Activated CD4-positive, alpha-beta memory T cell treated with anti-CD3 and anti-CD28 coated beads for 36 hours (primary cell): ENCODE data around the gene POLR1A. TPM values are rescaled to one million over a fixed set of nuclear protein-coding genes. Genes with fewer than 3 reads are reported as not detected.
"Not testable (repeated sequence)": the region's sequence is repeated elsewhere in the genome, so short reads cannot be mapped to it uniquely, and the experiment has no call there.

ENCODE experiments used
- CTCF ChIA-PET: fragments of 350-600 bp; sonication (Branson Sonifier 250); formaldehyde crosslinking; loops from one replicate; lab custom pipeline; 2021; ENCODE audit warnings: antibody characterized with exemption, inconsistent platforms; lab: Charles Lee
- POLR2A ChIA-PET: fragments of 350-600 bp; sonication (Branson Sonifier 250); formaldehyde crosslinking; loops from one replicate; lab custom pipeline; 2021; ENCODE audit warnings: antibody characterized with exemption; lab: Charles Lee
- DNase-seq: peaks from one replicate; pipeline ENCODE4 v3.0.0-alpha.2; 2020
- H3K27ac Mint-ChIP-seq: one replicate; pipeline ENCODE4 v1.8.0; 2021; ENCODE audit warnings: mixed read lengths
- H3K27me3 Mint-ChIP-seq: one replicate; pipeline ENCODE4 v1.8.0; 2021; ENCODE audit warnings: mixed read lengths
- H3K36me3 Mint-ChIP-seq: one replicate; pipeline ENCODE4 v1.8.0; 2021; ENCODE audit warnings: mixed read lengths
- H3K4me1 Mint-ChIP-seq: one replicate; pipeline ENCODE4 v1.8.0; 2021; ENCODE audit warnings: low read depth, mixed read lengths
- H3K4me3 Mint-ChIP-seq: one replicate; pipeline ENCODE4 v1.8.0; 2021; ENCODE audit warnings: mild to moderate bottlenecking, mixed read lengths
- H3K9me3 Mint-ChIP-seq: one replicate; pipeline ENCODE4 v1.8.0; 2021; ENCODE audit warnings: mixed read lengths
- intact Hi-C: fragments of 100-400 bp; cut with micrococcal nuclease; formaldehyde crosslinking; loops from one replicate; pipeline ENCODE4 v1.15.1; 2023
- total RNA-seq, 2 experiments: library from RNA; stranded (reverse); gene quantifications; one replicate each; pipeline ENCODE4 v1.2.3, GENCODE V29; 2021

POLR1A gene
- total RNA-seq, 2 experiments from 2014 or later, result 27.2 to 33.8 TPM

GRCh38 chr2:85992611-85993010 is 113.1 kb downstream of the POLR1A start:
- ChIA-PET POLR2A (interaction anchor here (0.6 kb wide), 1 partner anchor 376 kb away, joined by 4 read pairs; no protein-coding TSS in a partner anchor), CTCF (interaction anchor here (1.1 kb wide), 1 partner anchor 43 kb away, joined by 3 read pairs; no protein-coding TSS in a partner anchor)
- H3K27me3 Mint-ChIP-seq, result no peaks in the 10 kb centered on the region
- no peaks in the 10 kb centered on the region for H3K36me3 Mint-ChIP-seq
- DNase-seq, result no peak
- H3K9me3 Mint-ChIP-seq, result no peaks in the 10 kb centered on the region
- intact Hi-C loops, result loop anchor here (5.0 kb wide), 1 partner anchor 105 kb away; the partner anchor contains the start of gene ST3GAL5
- H3K4me1 Mint-ChIP-seq, result peaks cover 16% of the 10 kb centered on the region
- H3K27ac Mint-ChIP-seq, result no peak overlapping the region
- no peak overlapping the region for H3K4me3 Mint-ChIP-seq

DNA sequence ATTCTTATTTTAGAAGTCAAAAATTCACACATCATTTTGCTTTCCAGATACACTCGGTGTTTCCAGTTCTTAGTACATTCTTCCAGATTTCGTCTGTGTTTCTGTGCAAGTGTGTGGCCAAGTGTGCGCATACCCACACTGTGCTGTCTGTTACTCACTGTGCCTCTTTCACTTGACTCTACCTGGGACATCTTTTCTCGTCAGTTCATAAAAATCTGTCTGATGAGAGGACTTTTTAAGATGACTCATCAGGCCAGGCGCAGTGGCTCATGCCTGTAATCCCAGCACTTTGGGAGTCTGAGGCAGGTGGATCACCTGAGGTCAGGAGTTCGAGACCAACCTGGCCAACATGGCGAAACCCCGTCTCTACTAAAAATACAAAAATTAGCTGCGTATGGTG is 113.6 kb downstream of the POLR1A start:
- H3K36me3 Mint-ChIP-seq, H3K4me3 Mint-ChIP-seq, H3K9me3 Mint-ChIP-seq, DNase-seq, H3K27ac Mint-ChIP-seq, POLR2A ChIA-PET, H3K27me3 Mint-ChIP-seq, CTCF ChIA-PET: not testable (repeated sequence)
- H3K4me1 Mint-ChIP-seq, result peaks cover 16% of the 10 kb centered on the region
- intact Hi-C loops, result loop anchor here (5.0 kb wide), 1 partner anchor 105 kb away; the partner anchor contains the start of gene ST3GAL5

DNA sequence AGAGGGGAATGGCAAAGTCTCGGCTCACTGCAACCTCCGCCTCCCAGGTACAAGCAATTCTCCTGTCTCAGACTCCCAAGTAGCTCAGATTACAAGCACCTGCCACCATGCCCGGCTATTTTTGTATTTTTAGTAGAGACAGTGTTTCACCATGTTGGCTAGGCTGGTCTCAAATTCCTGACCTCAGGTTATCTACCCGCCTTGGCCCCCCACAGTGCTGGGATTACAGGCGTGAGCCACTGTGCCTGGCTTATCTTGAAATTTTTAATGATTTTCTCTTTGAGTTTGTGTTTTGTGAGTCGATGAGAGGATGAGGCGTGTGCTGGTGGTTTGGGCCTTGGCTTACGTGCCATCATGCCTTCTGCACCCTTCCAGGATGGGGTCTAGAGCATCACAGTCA is 115.6 kb downstream of the POLR1A start:
- peaks cover 15% of the 10 kb centered on the region for H3K4me1 Mint-ChIP-seq
- no peaks in the 10 kb centered on the region for H3K36me3 Mint-ChIP-seq
- no peaks in the 10 kb centered on the region for H3K27me3 Mint-ChIP-seq
- H3K9me3 Mint-ChIP-seq, result no peaks in the 10 kb centered on the region
- intact Hi-C loops, result loop anchor here (5.0 kb wide), 1 partner anchor 103 kb away; the partner anchor contains the start of gene ST3GAL5
- POLR2A ChIA-PET, result no interaction called here
- DNase-seq, result no peak
- CTCF ChIA-PET, result interaction anchor here (1.0 kb wide), 1 partner anchor 176 kb away, joined by 3 read pairs; no protein-coding TSS in a partner anchor
- no peak overlapping the region for H3K4me3 Mint-ChIP-seq
- H3K27ac Mint-ChIP-seq, result no peak overlapping the region

GRCh38 chr2:85989288-85989865 is 116.3 kb downstream of the POLR1A start:
- POLR2A ChIA-PET, result no interaction called here
- DNase-seq, result no peak
- Mint-ChIP-seq H3K36me3 (no peaks in the 10 kb centered on the region), H3K9me3 (no peaks in the 10 kb centered on the region), H3K4me1 (peaks cover 8% of the 10 kb centered on the region), H3K27ac (no peak overlapping the region), H3K4me3 (no peak overlapping the region), H3K27me3 (no peaks in the 10 kb centered on the region)
- intact Hi-C loops, result no loop called here
- CTCF ChIA-PET, result no interaction called here

GRCh38 chr2:85988914-85989270 is 116.8 kb downstream of the POLR1A start:
- POLR2A ChIA-PET, result no interaction called here

GRCh38 chr2:85988175-85988913 is 117.3 kb downstream of the POLR1A start:
- Mint-ChIP-seq H3K27ac (no peak overlapping the region), H3K9me3 (no peaks in the 10 kb centered on the region), H3K4me1 (no peaks in the 10 kb centered on the region), H3K4me3 (no peak overlapping the region), H3K36me3 (no peaks in the 10 kb centered on the region), H3K27me3 (no peaks in the 10 kb centered on the region)
- no peak for DNase-seq
- intact Hi-C loops, result no loop called here
- CTCF ChIA-PET, result no interaction called here
- POLR2A ChIA-PET, result no interaction called here

More at GRCh38 chr2:85988914-85989270, 116.8 kb downstream of the POLR1A start:
- H3K27ac Mint-ChIP-seq, result no peak overlapping the region
- no peaks in the 10 kb centered on the region for H3K27me3 Mint-ChIP-seq
- H3K4me1 Mint-ChIP-seq, result peaks cover 3% of the 10 kb centered on the region
- CTCF ChIA-PET, result no interaction called here
- H3K36me3 Mint-ChIP-seq, result no peaks in the 10 kb centered on the region
- intact Hi-C loops, result no loop called here
- no peak overlapping the region for H3K4me3 Mint-ChIP-seq
- DNase-seq, result no peak
- H3K9me3 Mint-ChIP-seq, result no peaks in the 10 kb centered on the region

- Mint-ChIP-seq H3K4me3 (no peak overlapping the region), H3K27me3 (no peaks in the 10 kb centered on the region), H3K9me3 (no peaks in the 10 kb centered on the region), H3K36me3 (no peaks in the 10 kb centered on the region), H3K4me1 (no peaks in the 10 kb centered on the region), H3K27ac (no peak overlapping the region)
- ChIA-PET CTCF (interaction anchor here (1.2 kb wide), 1 partner anchor 160 kb away, joined by 3 read pairs; no protein-coding TSS in a partner anchor), POLR2A (no interaction called here)
- intact Hi-C loops, result no loop called here
- DNase-seq, result no peak
These were observed 118.2 kb downstream of the POLR1A start for GRCh38 chr2:85987266-85988174.

DNA sequence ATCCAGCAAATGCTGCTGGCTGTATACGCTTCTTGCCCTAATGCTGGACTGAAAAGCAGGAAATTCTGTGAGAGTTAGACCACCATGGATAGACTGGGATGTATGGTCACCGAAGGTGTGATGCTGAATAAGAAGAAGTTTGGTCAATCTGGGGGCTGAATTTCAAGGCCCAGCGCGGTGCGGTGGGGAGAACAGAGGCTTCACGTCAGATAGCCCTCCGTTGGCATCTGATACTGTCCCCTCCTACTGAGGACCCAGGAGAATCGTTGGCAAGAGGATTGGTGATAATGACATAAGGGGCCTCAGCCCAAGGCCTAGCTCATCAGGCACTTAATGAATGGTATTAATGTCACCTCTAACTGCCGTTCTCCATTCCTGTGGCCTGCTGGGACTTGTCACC is 119.6 kb downstream of the POLR1A start:
- no peaks in the 10 kb centered on the region for H3K4me1 Mint-ChIP-seq
- no peaks in the 10 kb centered on the region for H3K9me3 Mint-ChIP-seq
- no peak for DNase-seq
- CTCF ChIA-PET, result interaction anchor here (1.2 kb wide), 1 partner anchor 159 kb away, joined by 3 read pairs; no protein-coding TSS in a partner anchor
- H3K27me3 Mint-ChIP-seq, result no peaks in the 10 kb centered on the region
- POLR2A ChIA-PET, result no interaction called here
- no peaks in the 10 kb centered on the region for H3K36me3 Mint-ChIP-seq
- intact Hi-C loops, result no loop called here
- H3K27ac Mint-ChIP-seq, result no peak overlapping the region
- no peak overlapping the region for H3K4me3 Mint-ChIP-seq

DNA sequence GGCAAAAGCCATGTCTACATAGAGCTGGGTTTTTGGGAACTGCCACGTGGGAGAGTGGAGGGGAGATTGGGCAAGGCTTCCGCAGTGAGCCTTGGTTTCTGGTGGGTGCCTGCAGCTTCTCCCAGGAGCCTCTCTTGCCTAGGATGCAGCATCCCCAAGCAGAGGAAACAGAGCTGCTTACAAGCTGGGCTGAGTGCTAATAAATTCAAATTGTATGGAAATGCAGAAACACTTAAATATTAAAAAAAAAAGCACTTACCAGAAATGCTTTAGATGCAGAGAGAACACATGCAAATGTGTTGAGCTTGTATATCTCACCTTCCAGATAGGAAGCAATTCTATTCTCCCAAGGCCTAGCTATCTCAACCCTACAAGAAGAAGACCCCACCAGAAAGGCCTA is 120.9 kb downstream of the POLR1A start:
- CTCF ChIA-PET, result interaction anchor here (0.7 kb wide), 1 partner anchor 170 kb away, joined by 3 read pairs; no protein-coding TSS in a partner anchor
- intact Hi-C loops, result no loop called here
- POLR2A ChIA-PET, result no interaction called here
- no peak for DNase-seq
- no peak overlapping the region for H3K27ac Mint-ChIP-seq
- H3K9me3 Mint-ChIP-seq, result no peaks in the 10 kb centered on the region
- H3K36me3 Mint-ChIP-seq, result no peaks in the 10 kb centered on the region
- H3K4me3 Mint-ChIP-seq, result no peak overlapping the region
- no peaks in the 10 kb centered on the region for H3K27me3 Mint-ChIP-seq
- no peaks in the 10 kb centered on the region for H3K4me1 Mint-ChIP-seq

GRCh38 chr2:85983766-85984165 is 121.9 kb downstream of the POLR1A start:
- H3K4me1 Mint-ChIP-seq, result no peaks in the 10 kb centered on the region
- ChIA-PET POLR2A (no interaction called here), CTCF (no interaction called here)
- DNase-seq, result no peak
- no peak overlapping the region for H3K4me3 Mint-ChIP-seq
- H3K36me3 Mint-ChIP-seq, result no peaks in the 10 kb centered on the region
- H3K9me3 Mint-ChIP-seq, result no peaks in the 10 kb centered on the region
- intact Hi-C loops, result no loop called here
- no peak overlapping the region for H3K27ac Mint-ChIP-seq
- no peaks in the 10 kb centered on the region for H3K27me3 Mint-ChIP-seq

GRCh38 chr2:85981579-85982247 is 124.0 kb downstream of the POLR1A start:
- Mint-ChIP-seq H3K4me3 (no peak overlapping the region), H3K27me3 (no peaks in the 10 kb centered on the region), H3K4me1 (no peaks in the 10 kb centered on the region), H3K36me3 (no peaks in the 10 kb centered on the region), H3K27ac (no peak overlapping the region), H3K9me3 (no peaks in the 10 kb centered on the region)
- CTCF ChIA-PET, result no interaction called here
- POLR2A ChIA-PET, result no interaction called here
- no peak for DNase-seq
- intact Hi-C loops, result no loop called here
